Measurements from ENCODE around the gene TSSK2.

- no peak for TF ChIP-seq POLR2AphosphoS5 (IDR thresholded peaks at IDR 0.05; ENCODE audit: low read depth, low read length)
- TF ChIP-seq REST (IDR thresholded peaks at IDR 0.05; ENCODE audit: insufficient read depth in 1 of 2, low read depth in 2 of 2, low read length in 2 of 2), result no peak
Measured at GRCh38 chr22:19115628-19116027, 15.5 kb upstream of the TSSK2 start.
